GM19099 (cell line): ENCODE measurements around the gene RAMP2.
A peak's percentile ranks its signal among the peaks of the same experiment; 100 is the strongest.

ENCODE experiments used
- POLR2A ChIP-seq: IDR thresholded peaks from 3 replicates; pipeline ENCODE4 v1.6.1; 2011; ENCODE audit warnings: low read depth; ENCODE audit not compliant: insufficient read length; ENCODE audit errors: extremely low read depth

Gene RAMP2

GRCh38 chr17:42798383-42799380, 37.7 kb downstream of the RAMP2 start, which contains the start of the genes CNTD1 and COA3:
TSS of gene CNTD1 (plus strand) at chr17:42798861. CDS start at chr17:42799068, 207 bp downstream.
TSS of gene COA3 (minus strand) at chr17:42798704. CDS start at chr17:42798681, 23 bp downstream.
- peak; percentile 70 for TF ChIP-seq POLR2A

GRCh38 chr17:42803074-42803883, 42.3 kb downstream of the RAMP2 start:
- no peak for TF ChIP-seq POLR2A

GRCh38 chr17:42804918-42805367, 43.9 kb downstream of the RAMP2 start:
- no peak for TF ChIP-seq POLR2A

GRCh38 chr17:42806249-42806648, 45.2 kb downstream of the RAMP2 start:
- TF ChIP-seq POLR2A = no peak

GRCh38 chr17:42809250-42809649, 48.2 kb downstream of the RAMP2 start:
- TF ChIP-seq POLR2A = no peak
